ENCODE results near the gene SPATA17. TPM values are rescaled to one million over a fixed set of nuclear protein-coding genes. Genes with fewer than 3 reads are reported as not detected.
A peak's percentile ranks its signal among the peaks of the same experiment; 100 is the strongest.
"Not testable (repeated sequence)": the region's sequence is repeated elsewhere in the genome, so short reads cannot be mapped to it uniquely, and the experiment has no call there.

Gene SPATA17
- total RNA-seq (not detected), polyA plus RNA-seq (under 1 TPM in 2 of 3 donors, not detected in 1; 0.06 to 0.10 TPM)
- long read RNA-seq, donor 1 = 0 reads
- long read RNA-seq, donor 2 = 0 reads

GRCh38 chr1:217630711-217631591 is at the start of gene SPATA17, which contains the start of gene GPATCH2:
Gene SPATA17, plus strand, starts transcription at chr1:217631344. Its CDS starts 35 bp downstream, at chr1:217631379.
Gene GPATCH2, minus strand, starts transcription at chr1:217631090. Its CDS starts 119 bp downstream, at chr1:217630971.
- peak; percentile 92 for DNase-seq
- TF ChIP-seq POLR2AphosphoS5 (IDR thresholded peaks at IDR 0.05) = peak; percentile 75 to 82 (median 81)
- TF ChIP-seq POLR2A (IDR thresholded peaks at IDR 0.05) = peak in 1 of 3 donors; percentile 39
- TF ChIP-seq CTCF (IDR thresholded peaks at IDR 0.05 in 8 of 11, conservative IDR thresholded peaks at IDR 0.05 in 3 of 11) = peak in 9 of 11 experiments; percentile 31 to 67 (median 49)
- 1 to 2% (median 1%) methylated on average over 33 to 42 of the region's 42 CpGs for WGBS, 5 donors
- intact Hi-C loops (cut with DNase I; ENCODE audit: low total_unique reads) = no loop called here
- H3K9me3 ChIP-seq = no peaks in the 10 kb centered on the region
- H3K27me3 ChIP-seq (replicated peaks in 1 of 7) = peaks cover 0 to 4% (median 0%) of the 10 kb centered on the region in 7 donors
- no peaks in the 10 kb centered on the region for H3K36me3 ChIP-seq
- H3K4me1 ChIP-seq = peaks cover 0 to 56% (median 36%) of the 10 kb centered on the region in 6 donors
- peak within 1 kb of the TSS; percentile 61 to 81 (median 66) for H3K4me3 ChIP-seq
- H3K27ac ChIP-seq = peak within 1 kb of the TSS; percentile 87 to 92 (median 89)

GRCh38 chr1:217584286-217584811 is 46.8 kb upstream of the SPATA17 start:
- H3K27ac ChIP-seq; H3K9me3 ChIP-seq; DNase-seq; H3K4me3 ChIP-seq; intact Hi-C loops (cut with DNase I; ENCODE audit: low total_unique reads); H3K27me3 ChIP-seq (replicated peaks in 1 of 7); H3K4me1 ChIP-seq: not testable (repeated sequence)
- peaks cover 0 to 25% (median 3%) of the 10 kb centered on the region in 6 donors for H3K36me3 ChIP-seq
- 90 to 99% (median 95%) methylated on average over 5 of the region's 5 CpGs for WGBS, 5 donors

- peaks cover 0 to 25% (median 3%) of the 10 kb centered on the region in 6 donors for H3K36me3 ChIP-seq
- no peak for DNase-seq
- H3K4me1 ChIP-seq = no peaks in the 10 kb centered on the region
- TF ChIP-seq POLR2AphosphoS5 (IDR thresholded peaks at IDR 0.05) (no peak), POLR2A (IDR thresholded peaks at IDR 0.05) (no peak), CTCF (IDR thresholded peaks at IDR 0.05 in 8 of 11, conservative IDR thresholded peaks at IDR 0.05 in 3 of 11) (no peak)
- no peaks in the 10 kb centered on the region for H3K27me3 ChIP-seq (replicated peaks in 1 of 7)
- intact Hi-C loops (cut with DNase I; ENCODE audit: low total_unique reads) = no loop called here
- no peak overlapping the region for H3K4me3 ChIP-seq
- no peaks in the 10 kb centered on the region for H3K9me3 ChIP-seq
- WGBS, 5 donors = 66 to 94% (median 77%) methylated on average over 2 of the region's 2 CpGs
- H3K27ac ChIP-seq = no peak overlapping the region
These were observed 45.6 kb upstream of the SPATA17 start for GRCh38 chr1:217585577-217585976.

GRCh38 chr1:217586586-217586985 is 44.6 kb upstream of the SPATA17 start:
- TF ChIP-seq POLR2AphosphoS5 (IDR thresholded peaks at IDR 0.05) (no peak), CTCF (IDR thresholded peaks at IDR 0.05 in 8 of 11, conservative IDR thresholded peaks at IDR 0.05 in 3 of 11) (no peak), POLR2A (IDR thresholded peaks at IDR 0.05) (no peak)
- Histone ChIP-seq H3K9me3 (no peaks in the 10 kb centered on the region), H3K4me1 (no peaks in the 10 kb centered on the region), H3K4me3 (no peak overlapping the region), H3K36me3 (peaks cover 0 to 19% (median 3%) of the 10 kb centered on the region in 6 donors), H3K27ac (no peak overlapping the region), H3K27me3 (replicated peaks in 1 of 7) (no peaks in the 10 kb centered on the region)
- WGBS, 5 donors = 84 to 94% (median 91%) methylated on average over 4 of the region's 4 CpGs
- DNase-seq = no peak
- intact Hi-C loops (cut with DNase I; ENCODE audit: low total_unique reads) = no loop called here

Data from spleen (tissue), 13 donors.